HepG2 (cell line): ENCODE results near the gene NYNRIN. TPM values are rescaled to one million over a fixed set of nuclear protein-coding genes. Genes with fewer than 3 reads are reported as not detected.

Experiments used
- ARID3A ChIP-seq: IDR thresholded peaks from 2 replicates; pipeline ENCODE4 v1.6.1; 2012; ENCODE audit warnings: low read depth, low read length, improper control_type of control experiment
- ARNT2 ChIP-seq: sonication (generic); formaldehyde crosslinking; IDR thresholded peaks from 2 replicates; pipeline ENCODE4 v1.8.0; 2022; ENCODE audit warnings: mild to moderate bottlenecking, low read depth, missing genetic modification reagents, moderate library complexity
- ELF1 ChIP-seq: sonication (generic); formaldehyde crosslinking; IDR thresholded peaks from 2 replicates; pipeline ENCODE4 v1.4.0; 2020; ENCODE audit warnings: missing genetic modification reagents
- HOXA9 ChIP-seq: sonication (generic); formaldehyde crosslinking; IDR thresholded peaks from 2 replicates; pipeline ENCODE4 v1.8.1; 2022; ENCODE audit warnings: missing genetic modification reagents, mild to moderate bottlenecking, moderate library complexity, borderline replicate concordance
- IKZF4 ChIP-seq: sonication (generic); formaldehyde crosslinking; IDR thresholded peaks from 2 replicates; pipeline ENCODE4 v1.5.1; 2020; ENCODE audit warnings: borderline replicate concordance, mild to moderate bottlenecking, low read depth, missing genetic modification reagents; ENCODE audit errors: not compliant biosample characterization
- KDM3A ChIP-seq: IDR thresholded peaks from 2 replicates; pipeline ENCODE4 v1.6.1; 2018; ENCODE audit warnings: low read depth, missing compliant biosample characterization
- MBNL3 ChIP-seq: fragments of 250-450 bp; sonication (Bioruptor Pico); conservative IDR thresholded peaks from 2 replicates; pipeline ENCODE4 v1.8.0; 2022; ENCODE audit warnings: mild to moderate bottlenecking, inconsistent platforms
- NFATC3 ChIP-seq: sonication (generic); formaldehyde crosslinking; IDR thresholded peaks from 2 replicates; pipeline ENCODE4 v1.5.1; 2020; ENCODE audit warnings: mild to moderate bottlenecking, missing genetic modification reagents
- NR1H2 ChIP-seq: sonication (generic); formaldehyde crosslinking; IDR thresholded peaks from 2 replicates; pipeline ENCODE4 v1.8.1; 2022; ENCODE audit warnings: low read depth, missing genetic modification reagents, borderline replicate concordance
- PAWR ChIP-seq: sonication (generic); formaldehyde crosslinking; IDR thresholded peaks from 2 replicates; pipeline ENCODE4 v1.4.0; 2020; ENCODE audit warnings: missing genetic modification reagents, mild to moderate bottlenecking, borderline replicate concordance
- RNF2 ChIP-seq: fragments of 450-650 bp; conservative IDR thresholded peaks from 2 replicates; pipeline ENCODE4 v1.6.1; 2016; ENCODE audit warnings: low read depth
- ZBTB26 ChIP-seq: IDR thresholded peaks from 2 replicates; pipeline ENCODE4 v1.6.1; 2016; ENCODE audit warnings: missing compliant biosample characterization, missing genetic modification reagents, borderline replicate concordance
- ZBTB37 ChIP-seq: sonication (generic); formaldehyde crosslinking; IDR thresholded peaks from 2 replicates; pipeline ENCODE4 v1.4.0; 2020; ENCODE audit warnings: mild to moderate bottlenecking, missing genetic modification reagents
- ZC3H13 ChIP-seq: sonication (generic); formaldehyde crosslinking; IDR thresholded peaks from 2 replicates; pipeline ENCODE4 v1.8.1; 2023; ENCODE audit warnings: mild to moderate bottlenecking, missing genetic modification reagents, moderate library complexity
- ZFP36L1 ChIP-seq: sonication (generic); formaldehyde crosslinking; IDR thresholded peaks from 2 replicates; pipeline ENCODE4 v1.8.0; 2022; ENCODE audit warnings: mild to moderate bottlenecking, missing genetic modification reagents, moderate library complexity
- ZNF660 ChIP-seq: sonication (generic); formaldehyde crosslinking; IDR thresholded peaks from 2 replicates; pipeline ENCODE4 v1.5.1; 2020; ENCODE audit warnings: mild to moderate bottlenecking, low read depth, missing genetic modification reagents, borderline replicate concordance
- ZNF790 ChIP-seq: sonication (generic); formaldehyde crosslinking; IDR thresholded peaks from 2 replicates; pipeline ENCODE4 v1.8.0; 2022; ENCODE audit warnings: missing genetic modification reagents, mild to moderate bottlenecking, borderline replicate concordance
- ZSCAN9 ChIP-seq: IDR thresholded peaks from 2 replicates; pipeline ENCODE4 v1.6.1; 2016; ENCODE audit warnings: borderline replicate concordance
- polyA plus RNA-seq, 8 experiments: library from polyadenylated mRNA; depleted of rRNA in 3 of 8; stranded (reverse) in 7 of 8; unstranded in 1 of 8; fragments of >200 nt; fragmentation: Illumina TruSeq in 4 of 8; extraction: Trizol in 4 of 8; gene quantifications; 2 replicates each; pipeline versions ENCODE4 v1.2.1 to v1.2.3, GENCODE V29; 2011 to 2016; ENCODE audit warnings: low read depth in 4 of 8, missing spikeins in 1 of 8, mixed read lengths in 1 of 8; ENCODE audit not compliant: insufficient read depth in 1 of 8
- total RNA-seq, 5 experiments: library from RNA; depleted of rRNA; stranded (reverse); fragments of >200 nt; fragmentation: Illumina TruSeq; extraction: Trizol; gene quantifications; 2 replicates each; pipeline ENCODE4 v1.2.3, GENCODE V29; 2016; ENCODE audit warnings: low read depth in 1 of 5
- TF ChIP-seq, protein P1 (sequence below): IDR thresholded peaks from 2 replicates; pipeline ENCODE4 v1.4.0; 2020; ENCODE audit warnings: mild to moderate bottlenecking, missing genetic modification reagents

The NYNRIN gene
- total and polyA plus RNA-seq, 2 of the 13 experiments (the other 11 are each of a cell fraction or from before 2014, with no cell fraction given), result 0.63 to 1.1 TPM

DNA sequence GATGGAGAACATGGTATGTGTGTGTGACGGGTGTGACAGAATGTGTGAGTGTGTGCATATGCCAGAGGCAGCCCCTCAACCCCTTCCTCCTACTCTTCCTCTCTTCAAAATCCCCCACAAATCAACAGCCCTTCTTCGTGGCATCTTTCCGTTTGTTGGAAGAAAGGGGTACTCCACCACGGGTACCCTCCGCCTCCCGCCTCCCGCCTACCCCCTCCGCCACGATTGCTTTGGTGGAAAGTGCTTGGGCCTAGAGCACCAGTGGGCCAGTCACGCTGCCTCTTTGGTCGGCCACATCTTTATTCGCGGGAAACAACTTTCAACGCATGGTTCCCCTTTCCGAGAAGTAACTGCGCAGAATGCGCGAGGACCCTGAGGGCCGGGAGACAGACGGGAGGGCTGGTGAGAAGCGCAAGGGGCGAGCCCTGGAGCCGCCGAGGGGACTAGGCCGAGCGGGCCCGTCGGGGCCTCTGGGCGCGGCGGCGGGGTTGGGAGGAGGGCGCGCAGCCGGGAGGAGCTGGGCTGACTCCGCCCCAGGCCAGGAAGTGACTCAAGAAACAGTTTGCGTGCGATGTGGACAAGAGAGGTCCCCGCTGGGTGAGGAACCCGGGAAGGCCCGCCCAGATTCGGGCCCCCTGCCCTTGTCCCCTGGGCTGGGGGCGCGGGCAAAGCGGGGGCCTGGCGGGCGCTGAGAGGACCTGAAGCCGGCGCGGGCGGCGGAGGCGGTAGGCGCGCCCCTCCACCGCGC is 30.8 kb downstream of the NYNRIN start, which contains the start of the genes CBLN3 and KHNYN (continued):
- no peak for TF ChIP-seq ZBTB37
- peak; percentile 92 for TF ChIP-seq IKZF4 (CRISPR knock-in tag)
- peak; percentile 90 for TF ChIP-seq KDM3A (CRISPR knock-in tag)
- 0 out of 2 replicates have a peak, but pooled peaks have one; percentile 0 for TF ChIP-seq HOXA9 (CRISPR knock-in tag)
- TF ChIP-seq ARNT2 (CRISPR knock-in tag), result peak; percentile 97
- TF ChIP-seq ZC3H13 (CRISPR knock-in tag), result no peak; the same call in 1 of the 2 replicates
- peak; percentile 99 for TF ChIP-seq NFATC3 (CRISPR knock-in tag)
- peak; percentile 90 for TF ChIP-seq ZSCAN9 (CRISPR knock-in tag)
- no peak for TF ChIP-seq MBNL3 (CRISPR knock-in tag)
- no peak; the same call in 1 of the 2 replicates for TF ChIP-seq RNF2
- TF ChIP-seq PAWR, result no peak
- TF ChIP-seq ARID3A, result 0 out of 2 replicates have a peak, but pooled peaks have one; percentile 12
- no peak for TF ChIP-seq ZNF660
- TF ChIP-seq, protein P1, sequence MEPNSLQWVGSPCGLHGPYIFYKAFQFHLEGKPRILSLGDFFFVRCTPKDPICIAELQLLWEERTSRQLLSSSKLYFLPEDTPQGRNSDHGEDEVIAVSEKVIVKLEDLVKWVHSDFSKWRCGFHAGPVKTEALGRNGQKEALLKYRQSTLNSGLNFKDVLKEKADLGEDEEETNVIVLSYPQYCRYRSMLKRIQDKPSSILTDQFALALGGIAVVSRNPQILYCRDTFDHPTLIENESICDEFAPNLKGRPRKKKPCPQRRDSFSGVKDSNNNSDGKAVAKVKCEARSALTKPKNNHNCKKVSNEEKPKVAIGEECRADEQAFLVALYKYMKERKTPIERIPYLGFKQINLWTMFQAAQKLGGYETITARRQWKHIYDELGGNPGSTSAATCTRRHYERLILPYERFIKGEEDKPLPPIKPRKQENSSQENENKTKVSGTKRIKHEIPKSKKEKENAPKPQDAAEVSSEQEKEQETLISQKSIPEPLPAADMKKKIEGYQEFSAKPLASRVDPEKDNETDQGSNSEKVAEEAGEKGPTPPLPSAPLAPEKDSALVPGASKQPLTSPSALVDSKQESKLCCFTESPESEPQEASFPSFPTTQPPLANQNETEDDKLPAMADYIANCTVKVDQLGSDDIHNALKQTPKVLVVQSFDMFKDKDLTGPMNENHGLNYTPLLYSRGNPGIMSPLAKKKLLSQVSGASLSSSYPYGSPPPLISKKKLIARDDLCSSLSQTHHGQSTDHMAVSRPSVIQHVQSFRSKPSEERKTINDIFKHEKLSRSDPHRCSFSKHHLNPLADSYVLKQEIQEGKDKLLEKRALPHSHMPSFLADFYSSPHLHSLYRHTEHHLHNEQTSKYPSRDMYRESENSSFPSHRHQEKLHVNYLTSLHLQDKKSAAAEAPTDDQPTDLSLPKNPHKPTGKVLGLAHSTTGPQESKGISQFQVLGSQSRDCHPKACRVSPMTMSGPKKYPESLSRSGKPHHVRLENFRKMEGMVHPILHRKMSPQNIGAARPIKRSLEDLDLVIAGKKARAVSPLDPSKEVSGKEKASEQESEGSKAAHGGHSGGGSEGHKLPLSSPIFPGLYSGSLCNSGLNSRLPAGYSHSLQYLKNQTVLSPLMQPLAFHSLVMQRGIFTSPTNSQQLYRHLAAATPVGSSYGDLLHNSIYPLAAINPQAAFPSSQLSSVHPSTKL, result peak; percentile 72
- no peak for TF ChIP-seq ZNF790 (CRISPR knock-in tag)
- TF ChIP-seq ZBTB26 (CRISPR knock-in tag), result 0 out of 2 replicates have a peak, but pooled peaks have one; percentile 74
- no peak for TF ChIP-seq NR1H2 (CRISPR knock-in tag)
- no peak for TF ChIP-seq ZFP36L1 (CRISPR knock-in tag)
- TF ChIP-seq ELF1 (CRISPR knock-in tag), result peak; percentile 83
